Mononuclear cell (primary cell): ENCODE data around the gene PRSS35. TPM values are rescaled to one million over a fixed set of nuclear protein-coding genes. Genes with fewer than 3 reads are reported as not detected.
"Not testable (repeated sequence)": the region's sequence is repeated elsewhere in the genome, so short reads cannot be mapped to it uniquely, and the experiment has no call there.

ENCODE experiments used
- H3K27me3 ChIP-seq: 2 replicates; pipeline ENCODE4 v1.6.0; 2011; ENCODE audit warnings: low read length, control low read depth; ENCODE audit not compliant: insufficient read depth
- H3K4me1 ChIP-seq: 2 replicates; pipeline ENCODE4 v1.5.1; 2011; ENCODE audit warnings: mild to moderate bottlenecking, low read length, control low read depth; ENCODE audit not compliant: insufficient read depth
- H3K4me3 ChIP-seq: 2 replicates; pipeline ENCODE4 v1.5.1; 2011; ENCODE audit warnings: mild to moderate bottlenecking, low read length, moderate library complexity
- H3K9me3 ChIP-seq: 2 replicates; pipeline ENCODE4 v1.5.1; 2011; ENCODE audit warnings: low read depth, mild to moderate bottlenecking, control low read depth, low read length
- total RNA-seq: library from RNA; depleted of rRNA; stranded (reverse); fragments of >200 nt; gene quantifications from one replicate; pipeline ENCODE4 v1.2.3, GENCODE V29; 2012

The PRSS35 gene
- total RNA-seq, 1 donor: 0.10 TPM

- H3K4me3 ChIP-seq: no peak overlapping the region
- no peaks in the 10 kb centered on the region for H3K9me3 ChIP-seq
- no peaks in the 10 kb centered on the region for H3K4me1 ChIP-seq
- H3K27me3 ChIP-seq: peaks cover 2% of the 10 kb centered on the region
Measured at GRCh38 chr6:83490217-83490807, 22.0 kb upstream of the PRSS35 start.

- H3K9me3 ChIP-seq: no peaks in the 10 kb centered on the region
- no peaks in the 10 kb centered on the region for H3K4me1 ChIP-seq
- no peak overlapping the region for H3K4me3 ChIP-seq
- H3K27me3 ChIP-seq: peaks cover 3% of the 10 kb centered on the region
Measured at GRCh38 chr6:83505356-83505755, 7.0 kb upstream of the PRSS35 start.

GRCh38 chr6:83509441-83509840 lies 2.9 kb upstream of the PRSS35 start:
- no peaks in the 10 kb centered on the region for H3K9me3 ChIP-seq
- H3K4me1 ChIP-seq: peaks cover 7% of the 10 kb centered on the region
- H3K27me3 ChIP-seq: peaks cover 39% of the 10 kb centered on the region
- no peak overlapping the region for H3K4me3 ChIP-seq

GRCh38 chr6:83510791-83511190 lies 1.5 kb upstream of the PRSS35 start:
- Histone ChIP-seq H3K9me3 (no peaks in the 10 kb centered on the region), H3K27me3 (peaks cover 43% of the 10 kb centered on the region), H3K4me1 (peaks cover 7% of the 10 kb centered on the region), H3K4me3 (no peak overlapping the region)

- peaks cover 43% of the 10 kb centered on the region for H3K27me3 ChIP-seq
- no peaks in the 10 kb centered on the region for H3K9me3 ChIP-seq
- H3K4me1 ChIP-seq: peaks cover 7% of the 10 kb centered on the region
- H3K4me3 ChIP-seq: no peak overlapping the region
Measured at GRCh38 chr6:83511266-83511665, 1.1 kb upstream of the PRSS35 start.

- Histone ChIP-seq H3K4me1 (peaks cover 7% of the 10 kb centered on the region), H3K4me3 (no peak overlapping the region), H3K9me3 (no peaks in the 10 kb centered on the region), H3K27me3 (peaks cover 43% of the 10 kb centered on the region)
Measured at GRCh38 chr6:83514466-83514865, 2.1 kb downstream of the PRSS35 start.

- no peaks in the 10 kb centered on the region for H3K9me3 ChIP-seq
- H3K27me3 ChIP-seq: peaks cover 43% of the 10 kb centered on the region
- H3K4me1 ChIP-seq: peaks cover 7% of the 10 kb centered on the region
- no peak overlapping the region for H3K4me3 ChIP-seq
Measured at GRCh38 chr6:83514866-83515466, 2.6 kb downstream of the PRSS35 start.

GRCh38 chr6:83517500-83517899 lies 5.2 kb downstream of the PRSS35 start:
- Histone ChIP-seq H3K4me3 (no peak overlapping the region), H3K9me3 (no peaks in the 10 kb centered on the region), H3K27me3 (peaks cover 24% of the 10 kb centered on the region), H3K4me1 (peaks cover 2% of the 10 kb centered on the region)

GRCh38 chr6:83518816-83519480 lies 6.6 kb downstream of the PRSS35 start:
- H3K9me3 ChIP-seq: no peaks in the 10 kb centered on the region
- peaks cover 9% of the 10 kb centered on the region for H3K27me3 ChIP-seq
- H3K4me1 ChIP-seq: no peaks in the 10 kb centered on the region
- no peak overlapping the region for H3K4me3 ChIP-seq

- Histone ChIP-seq H3K4me3 (no peak overlapping the region), H3K4me1 (no peaks in the 10 kb centered on the region), H3K9me3 (no peaks in the 10 kb centered on the region), H3K27me3 (peaks cover 3% of the 10 kb centered on the region)
Measured at GRCh38 chr6:83536034-83536646, 23.8 kb downstream of the PRSS35 start.

- Histone ChIP-seq H3K4me1 (no peaks in the 10 kb centered on the region), H3K9me3 (no peaks in the 10 kb centered on the region), H3K4me3 (no peak overlapping the region), H3K27me3 (no peaks in the 10 kb centered on the region)
Measured at GRCh38 chr6:83536647-83537589, 24.6 kb downstream of the PRSS35 start.

- H3K9me3 ChIP-seq: no peaks in the 10 kb centered on the region
- no peak overlapping the region for H3K4me3 ChIP-seq
- no peaks in the 10 kb centered on the region for H3K27me3 ChIP-seq
- no peaks in the 10 kb centered on the region for H3K4me1 ChIP-seq
Measured at GRCh38 chr6:83539678-83540077, 27.3 kb downstream of the PRSS35 start.

GRCh38 chr6:83546636-83547035 lies 34.3 kb downstream of the PRSS35 start:
- H3K4me1 ChIP-seq: peaks cover 8% of the 10 kb centered on the region
- H3K27me3 ChIP-seq: no peaks in the 10 kb centered on the region
- no peak overlapping the region for H3K4me3 ChIP-seq
- H3K9me3 ChIP-seq: no peaks in the 10 kb centered on the region

- not testable (repeated sequence) for H3K4me3 ChIP-seq, H3K27me3 ChIP-seq, H3K4me1 ChIP-seq, H3K9me3 ChIP-seq
Measured at GRCh38 chr6:83550482-83550881, 38.1 kb downstream of the PRSS35 start.

GRCh38 chr6:83551748-83552147 lies 39.4 kb downstream of the PRSS35 start:
- not testable (repeated sequence) for H3K4me3 ChIP-seq, H3K27me3 ChIP-seq, H3K9me3 ChIP-seq, H3K4me1 ChIP-seq
